HG02938 (cell line): ENCODE results near the gene USP38.
"Not testable (repeated sequence)": the region's sequence is repeated elsewhere in the genome, so short reads cannot be mapped to it uniquely, and the experiment has no call there.

Experiments used
- ATAC-seq: cut with Tn5 transposase; IDR thresholded peaks from one replicate; pipeline ENCODE4 v1.9.1; 2021; ENCODE audit warnings: mild to moderate bottlenecking, moderate library complexity; ENCODE audit not compliant: unreplicated experiment

The USP38 gene

GRCh38 chr4:143207555-143207954, 22.8 kb downstream of the USP38 start:
- no peak for ATAC-seq

- no peak for ATAC-seq
These were observed 27.8 kb downstream of the USP38 start for GRCh38 chr4:143212566-143212965.

GRCh38 chr4:143215873-143216272, 31.2 kb downstream of the USP38 start:
- ATAC-seq: no peak

GRCh38 chr4:143224255-143224654, 39.5 kb downstream of the USP38 start:
- no peak for ATAC-seq

GRCh38 chr4:143225167-143225566, 40.5 kb downstream of the USP38 start:
- ATAC-seq: no peak

- no peak for ATAC-seq
These were observed 46.0 kb downstream of the USP38 start for GRCh38 chr4:143230683-143231082.

- ATAC-seq: no peak
These were observed 47.6 kb downstream of the USP38 start for GRCh38 chr4:143232277-143232676.

- no peak for ATAC-seq
These were observed 49.4 kb downstream of the USP38 start for GRCh38 chr4:143234153-143234552.

GRCh38 chr4:143237195-143237594, 52.5 kb downstream of the USP38 start:
- not testable (repeated sequence) for ATAC-seq

GRCh38 chr4:143240939-143241679, 56.4 kb downstream of the USP38 start:
- no peak for ATAC-seq

GRCh38 chr4:143241892-143242291, 57.2 kb downstream of the USP38 start:
- ATAC-seq: no peak

- ATAC-seq: no peak
These were observed 58.3 kb downstream of the USP38 start for GRCh38 chr4:143243041-143243440.

GRCh38 chr4:143246977-143247376, 62.3 kb downstream of the USP38 start:
- ATAC-seq: no peak

GRCh38 chr4:143247866-143248265, 63.1 kb downstream of the USP38 start:
- no peak for ATAC-seq

GRCh38 chr4:143248827-143249226, 64.1 kb downstream of the USP38 start:
- no peak for ATAC-seq

GRCh38 chr4:143250617-143251016, 65.9 kb downstream of the USP38 start:
- ATAC-seq: no peak

- no peak for ATAC-seq
These were observed 66.6 kb downstream of the USP38 start for GRCh38 chr4:143251348-143251747.

- ATAC-seq: no peak
These were observed 67.1 kb downstream of the USP38 start for GRCh38 chr4:143251779-143252178.

- no peak for ATAC-seq
These were observed 67.8 kb downstream of the USP38 start for GRCh38 chr4:143252478-143252877.

- no peak for ATAC-seq
These were observed 68.4 kb downstream of the USP38 start for GRCh38 chr4:143253166-143253565.

- ATAC-seq: no peak
These were observed 69.9 kb downstream of the USP38 start for GRCh38 chr4:143254491-143255226.

GRCh38 chr4:143256456-143256855, 71.7 kb downstream of the USP38 start:
- no peak for ATAC-seq
